Subcutaneous preadipocyte (primary cell): ENCODE results near the gene CKLF. TPM values are rescaled to one million over a fixed set of nuclear protein-coding genes. Genes with fewer than 3 reads are reported as not detected.

Experiments used
- small RNA-seq: library from RNA; depleted of rRNA; stranded (forward); fragments of <200 nt; gene quantifications from one replicate; pipeline ENCODE3, GENCODE V24; 2012
- total RNA-seq: library from RNA; depleted of rRNA; stranded (reverse); fragments of >200 nt; gene quantifications from 2 replicates; pipeline ENCODE4 v1.2.3, GENCODE V29; 2012

CKLF gene
- 42.0 and 50.3 TPM in 2 replicates for total RNA-seq

GRCh38 chr16:66552286-66553177 is at the start of gene CKLF:
Gene CKLF, plus strand, starts transcription at chr16:66552576. Its CDS starts 140 bp downstream, at chr16:66552716.

GRCh38 chr16:66549284-66550131 is 2.9 kb upstream of the CKLF start, which contains the start of gene TK2:
Gene TK2, minus strand, starts transcription at chr16:66550122. Its CDS starts 61 bp downstream, at chr16:66550061.

GRCh38 chr16:66566051-66566901 is 13.9 kb downstream of the CKLF start, which contains the start of gene CMTM1:
Gene CMTM1, plus strand, starts transcription at chr16:66566439. Its CDS starts 75 bp downstream, at chr16:66566514.

GRCh38 chr16:66578651-66579531 is 26.5 kb downstream of the CKLF start, which contains the start of gene CMTM2:
Gene CMTM2, plus strand, starts transcription at chr16:66579463. Its CDS starts 145 bp downstream, at chr16:66579608.

GRCh38 chr16:66604376-66605176 is 52.2 kb downstream of the CKLF start, which contains the start of gene CMTM3:
Gene CMTM3, plus strand, starts transcription at chr16:66604704. Its CDS starts 102 bp downstream, at chr16:66604806.

Small RNAs within 50 kb of the gene (small RNA-seq; reads per million reads assigned to genes)
- not detected for gene CKLF-CMTM1

Other genes with a start within 250 kb of the CKLF start
- 0.37 TPM in 1 of 2 replicates, not detected in the other for gene CDH5, start 185.9 kb upstream of the CKLF start, total RNA-seq
- gene BEAN1, start 125.3 kb upstream of the CKLF start, total RNA-seq = 0.73 and 3.1 TPM in 2 replicates
- gene TK2, start 2.5 kb upstream of the CKLF start, total RNA-seq = 25.4 and 26.8 TPM in 2 replicates
- 1.8 TPM in 2 replicates for gene CMTM1, start 13.9 kb downstream of the CKLF start, total RNA-seq
- not detected in 2 replicates for gene CMTM2, start 26.9 kb downstream of the CKLF start, total RNA-seq
- gene CMTM3, start 52.1 kb downstream of the CKLF start, total RNA-seq = 15.8 and 17.4 TPM in 2 replicates
- gene CMTM4, start 144.2 kb downstream of the CKLF start, total RNA-seq = 16.9 and 20.3 TPM in 2 replicates
- gene DYNC1LI2, start 199.0 kb downstream of the CKLF start, total RNA-seq = 67.6 and 76.4 TPM in 2 replicates
- not detected in 2 replicates for gene TERB1, start 249.0 kb downstream of the CKLF start, total RNA-seq